Measurements from ENCODE around the gene NUP214.

NUP214 gene

GRCh38 chr9:131273146-131273855, 147.9 kb downstream of the NUP214 start:
- Histone ChIP-seq H3F3A (ENCODE audit: insufficient read depth) (peaks cover 11% of the 10 kb centered on the region), H3K4me2 (ENCODE audit: low read depth, low read length, poor library complexity, severe bottlenecking) (peak overlapping the region; percentile 67), H3K9me3 (ENCODE audit: insufficient read depth, low read length) (no peaks in the 10 kb centered on the region), H3K27me3 (ENCODE audit: low read length) (no peaks in the 10 kb centered on the region), H3K27ac (ENCODE audit: low read depth, low read length) (peak overlapping the region; percentile 46), H2AFZ (ENCODE audit: low read depth, low read length, severe bottlenecking) (no peak overlapping the region), H3K79me2 (ENCODE audit: insufficient read depth, low read length) (peaks cover 13% of the 10 kb centered on the region; the same call in 1 of the 2 replicates), H4K20me1 (ENCODE audit: low read depth, low read length) (no peaks in the 10 kb centered on the region), H3K4me3 (ENCODE audit: insufficient read depth, low read length, poor library complexity, severe bottlenecking) (peak overlapping the region; percentile 31), H3K36me3 (ENCODE audit: low read length) (no peaks in the 10 kb centered on the region), H3K9me2 (replicated peaks; ENCODE audit: insufficient read depth, low read length) (no peaks in the 10 kb centered on the region), H3K9ac (ENCODE audit: low read length) (peak overlapping the region; percentile 64)
- TF ChIP-seq CTCF (IDR thresholded peaks at IDR 0.05; ENCODE audit: insufficient read depth, low read length, poor library complexity, severe bottlenecking) = no peak
- no peak for TF ChIP-seq EZH2phosphoT487 (conservative IDR thresholded peaks at IDR 0.05; ENCODE audit: low read length)

GRCh38 chr9:131273856-131274673, 148.7 kb downstream of the NUP214 start:
- H3K27ac ChIP-seq (ENCODE audit: low read depth, low read length) = peak overlapping the region; percentile 46
- peak overlapping the region; percentile 64 for H3K9ac ChIP-seq (ENCODE audit: low read length)
- H3K4me3 ChIP-seq (ENCODE audit: insufficient read depth, low read length, poor library complexity, severe bottlenecking) = peak overlapping the region; percentile 63
- H4K20me1 ChIP-seq (ENCODE audit: low read depth, low read length) = no peaks in the 10 kb centered on the region
- no peaks in the 10 kb centered on the region for H3K27me3 ChIP-seq (ENCODE audit: low read length)
- H3K9me3 ChIP-seq (ENCODE audit: insufficient read depth, low read length) = no peaks in the 10 kb centered on the region
- H2AFZ ChIP-seq (ENCODE audit: low read depth, low read length, severe bottlenecking) = no peak overlapping the region
- H3F3A ChIP-seq (ENCODE audit: insufficient read depth) = peaks cover 14% of the 10 kb centered on the region
- no peaks in the 10 kb centered on the region for H3K9me2 ChIP-seq (replicated peaks; ENCODE audit: insufficient read depth, low read length)
- peaks cover 13% of the 10 kb centered on the region; the same call in 1 of the 2 replicates for H3K79me2 ChIP-seq (ENCODE audit: insufficient read depth, low read length)
- TF ChIP-seq EZH2phosphoT487 (conservative IDR thresholded peaks at IDR 0.05; ENCODE audit: low read length) (no peak), CTCF (IDR thresholded peaks at IDR 0.05; ENCODE audit: insufficient read depth, low read length, poor library complexity, severe bottlenecking) (no peak)
- no peaks in the 10 kb centered on the region for H3K36me3 ChIP-seq (ENCODE audit: low read length)
- peak overlapping the region; percentile 67 for H3K4me2 ChIP-seq (ENCODE audit: low read depth, low read length, poor library complexity, severe bottlenecking)

GRCh38 chr9:131274674-131275331, 149.4 kb downstream of the NUP214 start:
- Histone ChIP-seq H3K4me3 (ENCODE audit: insufficient read depth, low read length, poor library complexity, severe bottlenecking) (peak overlapping the region; percentile 63), H3F3A (ENCODE audit: insufficient read depth) (peaks cover 11% of the 10 kb centered on the region), H4K20me1 (ENCODE audit: low read depth, low read length) (no peaks in the 10 kb centered on the region), H3K9ac (ENCODE audit: low read length) (peak overlapping the region; percentile 64), H3K4me2 (ENCODE audit: low read depth, low read length, poor library complexity, severe bottlenecking) (peak overlapping the region; percentile 67), H3K36me3 (ENCODE audit: low read length) (no peaks in the 10 kb centered on the region), H3K9me2 (replicated peaks; ENCODE audit: insufficient read depth, low read length) (no peaks in the 10 kb centered on the region), H3K79me2 (ENCODE audit: insufficient read depth, low read length) (peaks cover 13% of the 10 kb centered on the region; the same call in 1 of the 2 replicates), H3K27ac (ENCODE audit: low read depth, low read length) (peak overlapping the region; percentile 46), H3K27me3 (ENCODE audit: low read length) (no peaks in the 10 kb centered on the region), H2AFZ (ENCODE audit: low read depth, low read length, severe bottlenecking) (no peak overlapping the region), H3K9me3 (ENCODE audit: insufficient read depth, low read length) (no peaks in the 10 kb centered on the region)
- no peak for TF ChIP-seq EZH2phosphoT487 (conservative IDR thresholded peaks at IDR 0.05; ENCODE audit: low read length)
- no peak for TF ChIP-seq CTCF (IDR thresholded peaks at IDR 0.05; ENCODE audit: insufficient read depth, low read length, poor library complexity, severe bottlenecking)

Data from SU-DHL-6 (cell line).